Left ventricle myocardium inferior (tissue), 1 donor: ENCODE data around the gene ITGB7. TPM values are rescaled to one million over a fixed set of nuclear protein-coding genes. Genes with fewer than 3 reads are reported as not detected.

Experiments used
- DNase-seq: peaks from one replicate; pipeline ENCODE4 v3.0.0-alpha.2; 2020
- H3K27ac ChIP-seq: fragments of 200-600 bp; replicated peaks from 2 replicates; pipeline ENCODE4 v1.8.0; 2021
- H3K27me3 ChIP-seq: fragments of 200-600 bp; 2 replicates; pipeline ENCODE4 v1.8.0; 2021; ENCODE audit warnings: low read depth
- H3K36me3 ChIP-seq: fragments of 200-600 bp; 2 replicates; pipeline ENCODE4 v1.8.0; 2021
- H3K4me1 ChIP-seq: fragments of 200-600 bp; 2 replicates; pipeline ENCODE4 v1.8.0; 2021
- H3K4me3 ChIP-seq: fragments of 200-600 bp; 2 replicates; pipeline ENCODE4 v1.8.0; 2021; ENCODE audit warnings: mild to moderate bottlenecking, moderate library complexity
- H3K9me3 ChIP-seq: fragments of 200-600 bp; replicated peaks from 2 replicates; pipeline ENCODE4 v1.8.0; 2021
- CTCF ChIP-seq: fragments of 200-600 bp; IDR thresholded peaks from 2 replicates; pipeline ENCODE4 v1.8.0; 2021; ENCODE audit warnings: antibody characterized with exemption, mild to moderate bottlenecking, borderline replicate concordance
- intact Hi-C: fragments of 100-400 bp; cut with micrococcal nuclease; formaldehyde crosslinking; loops from one replicate; pipeline ENCODE4 v1.11.0; 2022
- total RNA-seq: library from RNA; stranded (reverse); fragmentation: NEBNext Ultra II Directional; extraction: Animal tissue kit (Norgen Biotek cat#: 25700); gene quantifications from one replicate; pipeline ENCODE4 v1.2.1, GENCODE V29; 2021
- donor health status: DM: no; HTN: yes; CAD: no; lungs with severe emphysema.

Gene ITGB7
- total RNA-seq, 1 donor from 2014 or later: 1.1 TPM

- no peak for DNase-seq
- H3K27me3 ChIP-seq: no peaks in the 10 kb centered on the region
- TF ChIP-seq CTCF: peak; percentile 18
- intact Hi-C loops: no loop called here
- peaks cover 52% of the 10 kb centered on the region for H3K4me1 ChIP-seq
- H3K4me3 ChIP-seq: no peak overlapping the region
- H3K27ac ChIP-seq: peak overlapping the region; percentile 100
- no peaks in the 10 kb centered on the region for H3K36me3 ChIP-seq
- no peaks in the 10 kb centered on the region for H3K9me3 ChIP-seq
Observed at GRCh38 chr12:53224061-53224896, 17.2 kb upstream of the ITGB7 start.

- H3K4me1 ChIP-seq: peaks cover 59% of the 10 kb centered on the region
- TF ChIP-seq CTCF: no peak
- H3K36me3 ChIP-seq: no peaks in the 10 kb centered on the region
- peak overlapping the region; percentile 100 for H3K27ac ChIP-seq
- intact Hi-C loops: no loop called here
- no peaks in the 10 kb centered on the region for H3K9me3 ChIP-seq
- H3K4me3 ChIP-seq: peak overlapping the region; percentile 2
- DNase-seq: peak; percentile 42
- no peaks in the 10 kb centered on the region for H3K27me3 ChIP-seq
Observed at GRCh38 chr12:53223389-53224060, 16.5 kb upstream of the ITGB7 start.

GRCh38 chr12:53222806-53223261, 15.8 kb upstream of the ITGB7 start:
- Histone ChIP-seq H3K4me3 (peak overlapping the region; percentile 2), H3K27me3 (no peaks in the 10 kb centered on the region), H3K4me1 (peaks cover 66% of the 10 kb centered on the region), H3K9me3 (no peaks in the 10 kb centered on the region), H3K36me3 (no peaks in the 10 kb centered on the region), H3K27ac (peak overlapping the region; percentile 100)
- intact Hi-C loops: no loop called here
- DNase-seq: no peak
- no peak for TF ChIP-seq CTCF

- Histone ChIP-seq H3K4me1 (peaks cover 72% of the 10 kb centered on the region), H3K27ac (peak overlapping the region; percentile 100)
Observed at GRCh38 chr12:53222170-53222721, 15.2 kb upstream of the ITGB7 start.

More at GRCh38 chr12:53222170-53222721, 15.2 kb upstream of the ITGB7 start:
- DNase-seq: no peak
- Histone ChIP-seq H3K27me3 (no peaks in the 10 kb centered on the region), H3K4me3 (peak overlapping the region; percentile 84), H3K36me3 (no peaks in the 10 kb centered on the region), H3K9me3 (no peaks in the 10 kb centered on the region)
- no peak for TF ChIP-seq CTCF
- intact Hi-C loops: no loop called here
